Type B pancreatic cell (in vitro differentiated cells): Measurements from ENCODE around the gene GDPD4. TPM values are rescaled to one million over a fixed set of nuclear protein-coding genes. Genes with fewer than 3 reads are reported as not detected.

Experiments used
- DNase-seq: peaks from one replicate; pipeline ENCODE4 v3.0.0; 2021; ENCODE audit warnings: mixed read lengths; ENCODE audit not compliant: unreplicated experiment; ENCODE audit errors: extremely low spot score
- H3K27ac Mint-ChIP-seq: 2 replicates; pipeline ENCODE4 v1.8.0; 2021; ENCODE audit warnings: mild to moderate bottlenecking, mixed read lengths
- H3K27me3 Mint-ChIP-seq: 2 replicates; pipeline ENCODE4 v1.8.0; 2021; ENCODE audit warnings: mixed read lengths
- H3K36me3 Mint-ChIP-seq: 2 replicates; pipeline ENCODE4 v1.8.0; 2021; ENCODE audit warnings: mixed read lengths
- H3K4me1 Mint-ChIP-seq: one replicate; pipeline ENCODE4 v1.8.0; 2021; ENCODE audit warnings: mixed read lengths; ENCODE audit not compliant: unreplicated experiment
- H3K4me3 Mint-ChIP-seq: 2 replicates; pipeline ENCODE4 v1.8.0; 2021; ENCODE audit warnings: mild to moderate bottlenecking, mixed read lengths
- H3K9me3 Mint-ChIP-seq: 2 replicates; pipeline ENCODE4 v1.8.0; 2021; ENCODE audit warnings: mixed read lengths
- long read RNA-seq: library from polyadenylated mRNA; unstranded; transcript quantifications from one replicate; pipeline ENCODE4 v2.0.0, GENCODE V29; 2020
- total RNA-seq: library from RNA; stranded (reverse); gene quantifications from 2 replicates; pipeline ENCODE4 v1.2.1, GENCODE V29; 2021; ENCODE audit warnings: low replicate concordance
- TF ChIP-seq, protein P1 (sequence below): fragments of 200-600 bp; sonication (generic); conservative IDR thresholded peaks from 2 replicates; pipeline ENCODE4 v1.5.0; 2021; ENCODE audit warnings: antibody characterized with exemption, mild to moderate bottlenecking

Gene GDPD4, protein sequence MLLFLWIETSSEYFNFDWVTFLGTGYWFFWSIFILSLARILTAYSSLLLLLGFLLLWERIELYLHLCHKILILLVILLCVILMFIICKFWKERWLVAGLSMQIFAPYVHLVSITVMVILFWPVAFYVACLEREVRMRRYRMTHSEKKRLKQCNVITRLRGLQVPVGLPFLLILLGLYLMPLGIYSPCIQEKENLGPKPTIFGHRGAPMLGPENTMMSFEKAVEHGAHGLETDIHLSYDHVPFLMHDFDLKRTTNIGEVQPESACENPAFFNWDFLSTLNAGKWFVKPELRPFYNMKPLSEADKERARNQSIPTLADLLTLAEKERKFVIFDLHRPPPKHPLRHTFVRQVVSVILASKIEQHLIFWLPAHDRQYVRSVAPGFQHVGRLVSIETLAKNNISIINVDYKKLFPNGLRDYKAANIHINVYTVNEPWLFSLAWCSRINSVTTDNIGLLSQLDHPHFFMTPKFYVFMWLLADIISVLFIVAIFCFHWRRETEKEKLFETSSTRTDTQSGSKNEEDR
- not detected in 2 replicates for total RNA-seq
- long read RNA-seq: 0 reads

DNA sequence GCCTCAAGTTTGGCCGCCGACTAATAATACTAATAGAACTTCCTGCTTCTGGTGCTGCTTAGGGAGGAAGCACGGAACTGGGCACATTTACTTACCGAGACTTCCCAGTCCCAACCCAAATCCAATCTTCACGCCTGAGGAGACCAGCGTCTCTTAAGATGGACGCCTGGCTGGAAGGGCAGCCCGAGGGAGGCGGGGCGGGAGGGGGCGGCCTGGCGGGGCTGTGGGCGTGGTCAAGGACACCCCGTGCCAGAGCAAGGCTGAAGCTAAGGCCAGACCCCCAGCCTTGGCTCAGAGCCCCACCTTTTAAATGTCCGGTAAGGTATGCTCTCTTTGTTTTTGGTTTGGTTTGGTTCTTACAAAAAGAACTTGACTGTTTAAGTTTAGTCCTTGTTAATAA lies at the start of gene GDPD4:
Gene GDPD4, minus strand, starts transcription at position 177 of the 400 bp plus-strand sequence. CDS start 16,549 bp downstream, outside the sequence.
- no peak for DNase-seq

DNA sequence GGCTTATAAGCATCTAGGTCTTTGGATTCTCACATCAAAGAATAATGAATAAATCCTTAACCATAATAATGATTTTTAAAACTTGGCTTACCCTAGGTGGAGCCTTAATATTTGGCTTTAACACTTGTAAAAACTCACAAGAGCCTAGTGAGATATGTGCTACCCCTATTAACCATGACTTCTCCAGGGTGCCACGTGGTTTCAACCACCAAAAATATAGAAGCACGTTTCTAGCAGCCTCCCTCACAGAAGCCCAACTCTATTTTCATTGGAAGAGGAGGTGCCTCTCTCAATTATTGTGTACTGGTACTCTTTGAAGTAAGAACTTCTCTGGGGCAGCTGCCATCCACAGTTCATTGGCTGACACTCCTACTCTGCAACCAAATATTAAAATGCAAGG lies 46.5 kb upstream of the GDPD4 start:
- DNase-seq: no peak
- peaks cover 15% of the 10 kb centered on the region for H3K4me1 Mint-ChIP-seq
- no peaks in the 10 kb centered on the region for H3K27me3 Mint-ChIP-seq
- no peak overlapping the region for H3K4me3 Mint-ChIP-seq
- no peak overlapping the region for H3K27ac Mint-ChIP-seq
- no peaks in the 10 kb centered on the region for H3K9me3 Mint-ChIP-seq
- TF ChIP-seq, protein P1, sequence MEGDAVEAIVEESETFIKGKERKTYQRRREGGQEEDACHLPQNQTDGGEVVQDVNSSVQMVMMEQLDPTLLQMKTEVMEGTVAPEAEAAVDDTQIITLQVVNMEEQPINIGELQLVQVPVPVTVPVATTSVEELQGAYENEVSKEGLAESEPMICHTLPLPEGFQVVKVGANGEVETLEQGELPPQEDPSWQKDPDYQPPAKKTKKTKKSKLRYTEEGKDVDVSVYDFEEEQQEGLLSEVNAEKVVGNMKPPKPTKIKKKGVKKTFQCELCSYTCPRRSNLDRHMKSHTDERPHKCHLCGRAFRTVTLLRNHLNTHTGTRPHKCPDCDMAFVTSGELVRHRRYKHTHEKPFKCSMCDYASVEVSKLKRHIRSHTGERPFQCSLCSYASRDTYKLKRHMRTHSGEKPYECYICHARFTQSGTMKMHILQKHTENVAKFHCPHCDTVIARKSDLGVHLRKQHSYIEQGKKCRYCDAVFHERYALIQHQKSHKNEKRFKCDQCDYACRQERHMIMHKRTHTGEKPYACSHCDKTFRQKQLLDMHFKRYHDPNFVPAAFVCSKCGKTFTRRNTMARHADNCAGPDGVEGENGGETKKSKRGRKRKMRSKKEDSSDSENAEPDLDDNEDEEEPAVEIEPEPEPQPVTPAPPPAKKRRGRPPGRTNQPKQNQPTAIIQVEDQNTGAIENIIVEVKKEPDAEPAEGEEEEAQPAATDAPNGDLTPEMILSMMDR: no peak
- peaks cover 35% of the 10 kb centered on the region for H3K36me3 Mint-ChIP-seq

More for the DNA sequence above, at the start of gene GDPD4:
- TF ChIP-seq, protein P1: no peak
- Mint-ChIP-seq H3K27ac (no peak within 1 kb of the TSS), H3K4me1 (no peaks in the 10 kb centered on the region), H3K36me3 (no peaks in the 10 kb centered on the region), H3K9me3 (no peaks in the 10 kb centered on the region), H3K4me3 (no peak within 1 kb of the TSS), H3K27me3 (no peaks in the 10 kb centered on the region)

DNA sequence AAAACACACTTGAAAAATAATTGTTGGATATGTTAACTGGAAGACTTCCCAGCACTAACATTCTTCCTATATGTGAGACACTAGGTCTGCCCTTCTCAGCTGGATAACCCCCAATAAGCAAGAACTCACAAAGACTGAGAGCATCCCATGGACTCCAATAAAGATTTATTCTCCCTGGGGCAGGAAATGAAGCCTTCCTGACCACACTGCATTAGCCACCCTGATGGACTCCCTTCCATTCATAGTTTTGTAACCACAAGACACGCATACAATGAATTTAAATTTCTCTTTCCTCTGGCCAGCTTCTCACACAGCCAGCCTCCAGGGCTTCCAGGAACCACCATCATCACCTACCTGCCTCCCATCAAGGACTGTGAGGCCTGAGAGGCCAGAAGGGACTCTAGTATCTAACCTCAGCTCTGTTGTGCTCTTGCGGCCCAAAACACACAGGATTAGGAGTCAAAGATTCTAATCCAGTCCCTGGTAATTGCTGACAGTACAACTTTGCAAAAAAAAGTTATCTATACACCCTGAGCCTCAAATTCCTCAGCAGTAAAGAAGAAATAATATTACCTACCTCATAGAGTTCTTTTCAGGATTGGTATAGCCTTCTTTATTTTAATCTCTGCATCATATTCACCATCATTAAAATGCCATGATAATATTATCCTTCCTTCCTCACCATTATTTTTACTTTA lies 45.6 kb upstream of the GDPD4 start:
- no peak for DNase-seq
- Mint-ChIP-seq H3K27ac (no peak overlapping the region), H3K9me3 (no peaks in the 10 kb centered on the region), H3K36me3 (peaks cover 40% of the 10 kb centered on the region), H3K27me3 (no peaks in the 10 kb centered on the region), H3K4me3 (no peak overlapping the region), H3K4me1 (peaks cover 14% of the 10 kb centered on the region)
- TF ChIP-seq, protein P1: no peak

DNA sequence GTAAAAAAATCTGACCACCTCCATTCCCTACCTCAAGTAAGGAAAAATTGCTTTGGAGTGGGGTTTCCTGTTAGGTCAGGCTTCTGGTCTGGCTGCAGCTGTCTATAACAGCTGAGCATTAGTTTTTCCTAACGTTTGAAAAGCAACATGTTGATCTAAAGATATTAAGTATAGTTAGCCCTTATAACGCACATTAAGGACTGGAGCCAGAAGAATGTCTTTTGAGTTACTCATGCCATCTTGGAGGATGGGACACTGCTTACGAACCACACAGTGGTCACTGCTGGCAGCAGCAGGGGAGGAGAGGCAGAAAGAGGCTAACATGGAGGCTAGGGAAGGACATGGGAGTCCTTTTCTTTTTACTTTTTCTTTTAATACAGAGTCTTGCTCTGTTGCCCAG lies 44.1 kb upstream of the GDPD4 start:
- H3K4me3 Mint-ChIP-seq: no peak overlapping the region

DNA sequence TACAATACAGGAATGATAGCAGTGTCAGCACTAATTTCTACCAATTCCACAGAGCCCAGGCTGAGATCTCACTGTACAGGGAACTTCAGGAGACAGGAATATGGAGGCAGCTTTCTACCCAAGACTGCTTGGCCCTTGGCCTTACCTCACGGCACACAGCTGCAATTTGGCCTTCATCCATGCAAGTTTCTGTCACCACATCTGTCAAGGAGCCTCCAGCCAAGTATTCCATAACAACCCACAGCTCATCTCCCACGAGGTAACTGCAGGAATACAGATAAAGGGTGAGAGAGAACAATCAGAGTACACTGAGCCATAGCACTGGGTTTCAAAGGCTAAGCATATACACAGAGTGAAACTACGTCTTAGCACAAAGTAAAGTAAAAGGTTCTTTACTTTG lies 39.0 kb upstream of the GDPD4 start:
- Mint-ChIP-seq H3K4me3 (no peak overlapping the region), H3K9me3 (no peaks in the 10 kb centered on the region), H3K4me1 (no peaks in the 10 kb centered on the region), H3K27me3 (no peaks in the 10 kb centered on the region), H3K36me3 (peaks cover 27% of the 10 kb centered on the region), H3K27ac (no peak overlapping the region)
- no peak for DNase-seq
- TF ChIP-seq, protein P1: no peak

More for the DNA sequence above, 44.1 kb upstream of the GDPD4 start:
- no peaks in the 10 kb centered on the region for H3K9me3 Mint-ChIP-seq
- no peaks in the 10 kb centered on the region for H3K27me3 Mint-ChIP-seq
- TF ChIP-seq, protein P1: no peak
- H3K36me3 Mint-ChIP-seq: peaks cover 43% of the 10 kb centered on the region
- H3K27ac Mint-ChIP-seq: no peak overlapping the region
- DNase-seq: no peak
- peaks cover 7% of the 10 kb centered on the region for H3K4me1 Mint-ChIP-seq
